GM23338 (cell line): ENCODE results near the gene NRDE2. TPM values are rescaled to one million over a fixed set of nuclear protein-coding genes. Genes with fewer than 3 reads are reported as not detected.

Experiments
- ATAC-seq: fragments of 200-7000 bp; cut with Tn5 transposase; 3 replicates; pipeline ENCODE4 v1.9.1; 2020
- DNase-seq: peaks from one replicate; pipeline ENCODE4 v3.0.0-alpha.2; 2015; ENCODE audit warnings: low spot score
- H2AFZ ChIP-seq: fragments of 200-600 bp; sonication (generic); 2 replicates; pipeline ENCODE4 v1.8.0; 2016; ENCODE audit warnings: antibody characterized with exemption, mild to moderate bottlenecking, moderate library complexity
- H3F3A ChIP-seq: fragments of 200-600 bp; sonication (generic); replicated peaks from 2 replicates; pipeline ENCODE4 v1.8.0; 2017; ENCODE audit warnings: antibody characterized with exemption, mixed run types, low read depth
- H3K27ac ChIP-seq: fragments of 200-600 bp; sonication (generic); 2 replicates; pipeline ENCODE4 v1.6.1; 2016; ENCODE audit warnings: low read depth
- H3K27me3 ChIP-seq: fragments of 200-600 bp; sonication (generic); 2 replicates; pipeline ENCODE4 v1.8.0; 2016; ENCODE audit warnings: mild to moderate bottlenecking, mixed run types, moderate library complexity; ENCODE audit not compliant: insufficient read depth
- H3K36me3 ChIP-seq: fragments of 200-600 bp; sonication (generic); 2 replicates; pipeline ENCODE4 v1.8.0; 2016; ENCODE audit warnings: mild to moderate bottlenecking; ENCODE audit not compliant: insufficient read depth
- H3K4me1 ChIP-seq: fragments of 200-600 bp; sonication (generic); 2 replicates; pipeline ENCODE4 v1.8.0; 2016; ENCODE audit warnings: mild to moderate bottlenecking, moderate library complexity; ENCODE audit not compliant: insufficient read depth
- H3K4me2 ChIP-seq: fragments of 200-600 bp; sonication (generic); 2 replicates; pipeline ENCODE4 v1.7.1; 2017; ENCODE audit warnings: mixed run types
- H3K4me3 ChIP-seq: fragments of 200-600 bp; sonication (generic); 2 replicates; pipeline ENCODE4 v1.6.1; 2016; ENCODE audit warnings: mixed run types
- H3K79me2 ChIP-seq: fragments of 200-600 bp; sonication (generic); replicated peaks from 2 replicates; pipeline ENCODE4 v1.8.0; 2017; ENCODE audit warnings: mild to moderate bottlenecking; ENCODE audit not compliant: insufficient read depth
- H3K9me2 ChIP-seq: fragments of 200-600 bp; sonication (generic); 2 replicates; pipeline ENCODE4 v1.8.0; 2017; ENCODE audit not compliant: insufficient read depth
- H4K20me1 ChIP-seq: fragments of 200-600 bp; sonication (generic); replicated peaks from 2 replicates; pipeline ENCODE4 v1.8.0; 2017; ENCODE audit warnings: mild to moderate bottlenecking; ENCODE audit not compliant: insufficient read depth
- H3K27ac Mint-ChIP-seq: 2 replicates; pipeline ENCODE4 v1.8.0; 2020; ENCODE audit warnings: inconsistent platforms, mild to moderate bottlenecking, moderate library complexity, mixed read lengths
- H3K27me3 Mint-ChIP-seq: 3 replicates; pipeline ENCODE4 v1.8.0; 2022; ENCODE audit warnings: low read depth, mild to moderate bottlenecking, moderate library complexity, mixed read lengths, inconsistent platforms; ENCODE audit not compliant: insufficient read depth, poor library complexity
- H3K36me3 Mint-ChIP-seq: 3 replicates; pipeline ENCODE4 v1.8.0; 2021; ENCODE audit warnings: low read depth, mild to moderate bottlenecking, inconsistent platforms, moderate library complexity, mixed read lengths
- H3K4me1 Mint-ChIP-seq: 3 replicates; pipeline ENCODE4 v1.8.0; 2020; ENCODE audit warnings: mild to moderate bottlenecking, inconsistent platforms, mixed read lengths
- H3K4me3 Mint-ChIP-seq: 3 replicates; pipeline ENCODE4 v1.8.0; 2021; ENCODE audit warnings: moderate library complexity, mild to moderate bottlenecking, inconsistent platforms, mixed read lengths
- H3K9me3 Mint-ChIP-seq: 3 replicates; pipeline ENCODE4 v1.8.0; 2020; ENCODE audit warnings: moderate library complexity, mild to moderate bottlenecking, inconsistent platforms, mixed read lengths
- CREB1 ChIP-seq: fragments of 250-450 bp; sonication (Bioruptor Pico); IDR thresholded peaks from 2 replicates; pipeline ENCODE4 v1.5.0; 2020; ENCODE audit warnings: low read depth, mild to moderate bottlenecking, moderate library complexity
- EZH2 ChIP-seq: fragments of 200-600 bp; sonication (generic); IDR thresholded peaks from one replicate; pipeline ENCODE4 v1.8.0; 2017; ENCODE audit warnings: antibody characterized with exemption, mild to moderate bottlenecking, low read depth; ENCODE audit not compliant: unreplicated experiment
- EZH2phosphoT487 ChIP-seq: fragments of 200-600 bp; sonication (generic); IDR thresholded peaks from one replicate; pipeline ENCODE4 v1.8.1; 2018; ENCODE audit warnings: antibody characterized with exemption; ENCODE audit not compliant: unreplicated experiment
- JUNB ChIP-seq: IDR thresholded peaks from one replicate; pipeline ENCODE4 v1.6.1; 2016; ENCODE audit warnings: antibody characterized with exemption; ENCODE audit not compliant: unreplicated experiment
- NANOG ChIP-seq: IDR thresholded peaks from 2 replicates; pipeline ENCODE4 v1.6.1; 2016; ENCODE audit warnings: antibody characterized with exemption, borderline replicate concordance
- POLR2AphosphoS5 ChIP-seq: IDR thresholded peaks from 2 replicates; pipeline ENCODE4 v1.6.1; 2016; ENCODE audit warnings: antibody characterized with exemption, low read depth
- REST ChIP-seq: IDR thresholded peaks from one replicate; pipeline ENCODE4 v1.6.1; 2018; ENCODE audit warnings: antibody characterized with exemption; ENCODE audit not compliant: unreplicated experiment
- STAT1 ChIP-seq: IDR thresholded peaks from one replicate; pipeline ENCODE4 v1.6.1; 2016; ENCODE audit warnings: antibody characterized with exemption; ENCODE audit not compliant: unreplicated experiment
- ZNF114 ChIP-seq: fragments of 250-450 bp; sonication (Bioruptor Pico); IDR thresholded peaks from 2 replicates; pipeline ENCODE4 v1.5.0; 2020; ENCODE audit warnings: mild to moderate bottlenecking, moderate library complexity
- polyA plus RNA-seq: library from polyadenylated mRNA; unstranded; fragments of >200 nt; fragmentation: Nextera tagmentation; extraction: Ambion mirVana; gene quantifications from 2 replicates; pipeline ENCODE4 v1.2.1, GENCODE V29; 2016
- total RNA-seq: library from RNA; depleted of rRNA; stranded (reverse); fragments of >200 nt; shearing (Covaris generic); gene quantifications from 2 replicates; pipeline ENCODE4 v1.2.3, GENCODE V29; 2014
- TF ChIP-seq, protein P1 (sequence below), 2 experiments: fragments of 200-600 bp in 1 of 2; sonication (generic) in 1 of 2; conservative IDR thresholded peaks; 2 replicates each; pipeline versions ENCODE4 v1.5.1 to v1.6.1; 2016 to 2017; ENCODE audit warnings: antibody characterized with exemption in 2 of 2, low read depth in 2 of 2, mild to moderate bottlenecking in 2 of 2, moderate library complexity in 1 of 2

Gene NRDE2
- total and polyA plus RNA-seq, 2 experiments from 2014 or later = 9.8 to 20.6 TPM

GRCh38 chr14:90354551-90355298 is 23.0 kb upstream of the NRDE2 start (continued):
- TF ChIP-seq EZH2 = no peak
- TF ChIP-seq ZNF114 (CRISPR knock-in tag) = no peak
- TF ChIP-seq NANOG = no peak
- no peak for TF ChIP-seq JUNB
- TF ChIP-seq STAT1 = no peak
- no peak for TF ChIP-seq EZH2phosphoT487
- no peak for TF ChIP-seq REST

- Mint-ChIP-seq H3K36me3 (no peaks in the 10 kb centered on the region), H3K4me3 (no peak overlapping the region), H3K4me1 (peaks cover 12% of the 10 kb centered on the region), H3K9me3 (no peaks in the 10 kb centered on the region), H3K27ac (no peak overlapping the region), H3K27me3 (peaks cover 1% of the 10 kb centered on the region)
- no peaks in the 10 kb centered on the region for H3K36me3 ChIP-seq
- H3K4me1 ChIP-seq = peaks cover 6% of the 10 kb centered on the region; the same call in 1 of the 2 replicates
- ATAC-seq (no peak), DNase-seq (no peak)
- H3K27me3 ChIP-seq = no peaks in the 10 kb centered on the region
- TF ChIP-seq EZH2 (no peak), CREB1 (CRISPR knock-in tag) (no peak), POLR2AphosphoS5 (no peak)
- TF ChIP-seq, protein P1, sequence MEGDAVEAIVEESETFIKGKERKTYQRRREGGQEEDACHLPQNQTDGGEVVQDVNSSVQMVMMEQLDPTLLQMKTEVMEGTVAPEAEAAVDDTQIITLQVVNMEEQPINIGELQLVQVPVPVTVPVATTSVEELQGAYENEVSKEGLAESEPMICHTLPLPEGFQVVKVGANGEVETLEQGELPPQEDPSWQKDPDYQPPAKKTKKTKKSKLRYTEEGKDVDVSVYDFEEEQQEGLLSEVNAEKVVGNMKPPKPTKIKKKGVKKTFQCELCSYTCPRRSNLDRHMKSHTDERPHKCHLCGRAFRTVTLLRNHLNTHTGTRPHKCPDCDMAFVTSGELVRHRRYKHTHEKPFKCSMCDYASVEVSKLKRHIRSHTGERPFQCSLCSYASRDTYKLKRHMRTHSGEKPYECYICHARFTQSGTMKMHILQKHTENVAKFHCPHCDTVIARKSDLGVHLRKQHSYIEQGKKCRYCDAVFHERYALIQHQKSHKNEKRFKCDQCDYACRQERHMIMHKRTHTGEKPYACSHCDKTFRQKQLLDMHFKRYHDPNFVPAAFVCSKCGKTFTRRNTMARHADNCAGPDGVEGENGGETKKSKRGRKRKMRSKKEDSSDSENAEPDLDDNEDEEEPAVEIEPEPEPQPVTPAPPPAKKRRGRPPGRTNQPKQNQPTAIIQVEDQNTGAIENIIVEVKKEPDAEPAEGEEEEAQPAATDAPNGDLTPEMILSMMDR (conservative IDR thresholded peaks at IDR 0.05; ENCODE audit: low read depth in 2 of 2) = no peak
- 0 out of 2 replicates have a peak overlapping the region, but pooled peaks have one; percentile 30 for H3K4me3 ChIP-seq
- H3K79me2 ChIP-seq = no peaks in the 10 kb centered on the region
- no peaks in the 10 kb centered on the region for H3K9me2 ChIP-seq
- H3F3A ChIP-seq = no peaks in the 10 kb centered on the region
- H3K4me2 ChIP-seq = no peak overlapping the region
- peak overlapping the region; percentile 72; the same call in 1 of the 2 replicates for H2AFZ ChIP-seq
- H3K27ac ChIP-seq = no peak overlapping the region
- H4K20me1 ChIP-seq = no peaks in the 10 kb centered on the region
Measured at GRCh38 chr14:90349739-90350138, 18.0 kb upstream of the NRDE2 start.
